Kidney epithelial cell (primary cell): ENCODE results near the gene PPRC1. TPM values are rescaled to one million over a fixed set of nuclear protein-coding genes. Genes with fewer than 3 reads are reported as not detected.
A peak's percentile ranks its signal among the peaks of the same experiment; 100 is the strongest.

Source experiments
- DNase-seq: peaks from one replicate; pipeline ENCODE4 v3.0.0-alpha.2; 2010; ENCODE audit warnings: low read depth
- H3K27me3 ChIP-seq: 2 replicates; pipeline ENCODE4 v1.6.0; 2011; ENCODE audit warnings: low read length; ENCODE audit not compliant: control insufficient read depth, insufficient read depth
- H3K36me3 ChIP-seq: 2 replicates; pipeline ENCODE4 v1.5.1; 2011; ENCODE audit warnings: low read length; ENCODE audit not compliant: control insufficient read depth, insufficient read depth
- H3K4me3 ChIP-seq: 2 replicates; pipeline ENCODE4 v1.5.1; 2011; ENCODE audit warnings: low read depth, mild to moderate bottlenecking, control low read depth, low read length
- CTCF ChIP-seq: IDR thresholded peaks from 2 replicates; pipeline ENCODE4 v1.5.1; 2011; ENCODE audit warnings: mild to moderate bottlenecking, moderate library complexity, low read length, control low read depth, inconsistent platforms; ENCODE audit not compliant: insufficient read depth, poor library complexity, severe bottlenecking
- total RNA-seq: library from RNA; depleted of rRNA; stranded (reverse); fragments of >200 nt; gene quantifications from 2 replicates; pipeline ENCODE4 v1.2.3, GENCODE V29; 2015

Gene PPRC1
- 27.0 and 30.5 TPM in 2 replicates for total RNA-seq

- peak; percentile 97 for DNase-seq
- Histone ChIP-seq H3K36me3 (no peaks in the 10 kb centered on the region), H3K27me3 (no peaks in the 10 kb centered on the region), H3K4me3 (peak within 1 kb of the TSS; percentile 95)
- TF ChIP-seq CTCF = peak; percentile 83
These were observed at the start of gene PPRC1 for GRCh38 chr10:102132563-102133372. Gene PPRC1, plus strand, starts transcription at chr10:102133040. Its CDS starts 29 bp downstream, at chr10:102133069.

- Histone ChIP-seq H3K4me3 (no peak overlapping the region), H3K36me3 (no peaks in the 10 kb centered on the region), H3K27me3 (no peaks in the 10 kb centered on the region)
- no peak for DNase-seq
- TF ChIP-seq CTCF = no peak
These were observed 49.3 kb upstream of the PPRC1 start for GRCh38 chr10:102083541-102083940.

GRCh38 chr10:102085336-102085735, 47.5 kb upstream of the PPRC1 start:
- Histone ChIP-seq H3K27me3 (no peaks in the 10 kb centered on the region), H3K36me3 (no peaks in the 10 kb centered on the region), H3K4me3 (no peak overlapping the region)
- TF ChIP-seq CTCF = no peak
- DNase-seq = no peak

- no peak for TF ChIP-seq CTCF
- Histone ChIP-seq H3K36me3 (no peaks in the 10 kb centered on the region), H3K4me3 (no peak overlapping the region), H3K27me3 (no peaks in the 10 kb centered on the region)
- DNase-seq = no peak
These were observed 46.6 kb upstream of the PPRC1 start for GRCh38 chr10:102086196-102086595.

GRCh38 chr10:102090772-102091171, 42.1 kb upstream of the PPRC1 start:
- Histone ChIP-seq H3K27me3 (no peaks in the 10 kb centered on the region), H3K36me3 (no peaks in the 10 kb centered on the region), H3K4me3 (no peak overlapping the region)
- DNase-seq = no peak
- no peak for TF ChIP-seq CTCF

GRCh38 chr10:102096449-102096848, 36.4 kb upstream of the PPRC1 start:
- TF ChIP-seq CTCF = no peak
- H3K27me3 ChIP-seq = no peaks in the 10 kb centered on the region
- H3K4me3 ChIP-seq = no peak overlapping the region
- H3K36me3 ChIP-seq = no peaks in the 10 kb centered on the region
- no peak for DNase-seq
